ENCODE measurements around the gene SPNS2. TPM values are rescaled to one million over a fixed set of nuclear protein-coding genes. Genes with fewer than 3 reads are reported as not detected.

Gene SPNS2
- total RNA-seq, 1 experiment from 2014 or later, result 0.33 TPM

- DNase-seq, result no peak
- no peak overlapping the region for H3T11ph ChIP-seq (ENCODE audit: low read length)
These were observed 52.5 kb downstream of the SPNS2 start for GRCh38 chr17:4551141-4551540.

More at GRCh38 chr17:4551141-4551540, 52.5 kb downstream of the SPNS2 start:
- H3K27ac Mint-ChIP-seq, result peak overlapping the region in 1 of 3 experiments; percentile 54; a peak in 2 of 7 replicates
- Histone ChIP-seq H4K91ac (ENCODE audit: insufficient read length, low read depth, low read length) (no peak overlapping the region), H3K14ac (ENCODE audit: insufficient read depth, low read length) (no peak overlapping the region), H3K23ac (ENCODE audit: insufficient read length, low read depth, low read length) (no peak overlapping the region), H2AFZ (ENCODE audit: low read length) (no peak overlapping the region), H3K4me2 (ENCODE audit: insufficient read depth, insufficient read length, low read length) (no peak overlapping the region), H2BK12ac (ENCODE audit: insufficient read length, low read depth, low read length) (no peak overlapping the region), H3K79me2 (ENCODE audit: insufficient read depth, low read length) (peaks cover 9% of the 10 kb centered on the region; the same call in 1 of the 2 replicates), H2BK15ac (ENCODE audit: low read depth, low read length) (no peak overlapping the region), H2BK120ac (ENCODE audit: low read depth, low read length, poor library complexity, severe bottlenecking) (no peak overlapping the region), H2BK5ac (ENCODE audit: insufficient read length, low read length) (no peak overlapping the region), H2AK5ac (ENCODE audit: insufficient read length, low read length) (no peak overlapping the region), H3K23me2 (ENCODE audit: insufficient read length, low read depth, low read length, poor library complexity, severe bottlenecking) (peaks cover 11% of the 10 kb centered on the region), H4K20me1 (ENCODE audit: control insufficient read depth, insufficient read depth, insufficient read length) (peaks cover 3% of the 10 kb centered on the region), H3K9ac (ENCODE audit: extremely low read depth, insufficient read length, low read length) (no peak overlapping the region), H3K27ac (ENCODE audit: insufficient read length, low read depth, low read length) (no peak overlapping the region), H3K79me1 (ENCODE audit: insufficient read depth, low read depth, low read length, poor library complexity, severe bottlenecking) (no peaks in the 10 kb centered on the region), H3K56ac (ENCODE audit: insufficient read length, low read depth, low read length) (no peak overlapping the region), H4K5ac (ENCODE audit: insufficient read length, low read depth, low read length) (no peak overlapping the region), H3K9me3 (ENCODE audit: control insufficient read depth, low read depth, low read length) (no peaks in the 10 kb centered on the region), H3K27me3 (ENCODE audit: insufficient read depth, low read length) (no peaks in the 10 kb centered on the region), H3K4ac (ENCODE audit: low read depth, low read length) (no peak overlapping the region), H3K18ac (ENCODE audit: insufficient read length, low read depth, low read length) (no peak overlapping the region), H3K4me1 (ENCODE audit: insufficient read depth, low read length) (peaks cover 2% of the 10 kb centered on the region; the same call in 1 of the 2 replicates), H2BK20ac (ENCODE audit: low read depth, low read length, poor library complexity, severe bottlenecking) (no peak overlapping the region), H4K8ac (replicated peaks; ENCODE audit: insufficient read length, low read depth, low read length) (no peak overlapping the region)
- peak; percentile 48; the same call in 2 of the 3 replicates for TF ChIP-seq CTCF (conservative IDR thresholded peaks at IDR 0.05)
- no peaks in the 10 kb centered on the region for H3K27me3 Mint-ChIP-seq (ENCODE audit: low read depth)
- H3K4me1 Mint-ChIP-seq, result peaks cover 17 to 21% of the 10 kb centered on the region in 2 experiments
- no peaks in the 10 kb centered on the region for H3K9me3 Mint-ChIP-seq
- no peak overlapping the region; a peak in 2 of 5 replicates for H3K4me3 Mint-ChIP-seq
- WGBS (ENCODE audit: extremely low coverage, insufficient read length, low lambda C conversion rate), result no CpG with 5 or more reads among the region's 8 CpGs
- H3K36me3 Mint-ChIP-seq (ENCODE audit: insufficient read depth in 1 of 3, low read depth in 3 of 3), result peaks cover 46 to 86% (median 70%) of the 10 kb centered on the region in 3 experiments
